B cell (primary cell): ENCODE data around the gene KCTD20. TPM values are rescaled to one million over a fixed set of nuclear protein-coding genes. Genes with fewer than 3 reads are reported as not detected.
A peak's percentile ranks its signal among the peaks of the same experiment; 100 is the strongest.

Source experiments
- ATAC-seq: fragments of 200-7000 bp; cut with Tn5 transposase; one replicate; pipeline ENCODE4 v1.10.0; 2021; ENCODE audit warnings: low read depth, mild to moderate bottlenecking, moderate number of reproducible peaks, moderate library complexity
- CTCF ChIA-PET: fragments of 350-600 bp; sonication (Branson Sonifier 250); formaldehyde crosslinking; loops from one replicate; lab custom pipeline; 2021; ENCODE audit warnings: antibody characterized with exemption, inconsistent platforms; lab: Charles Lee
- POLR2A ChIA-PET: fragments of 350-600 bp; sonication (Branson Sonifier 250); formaldehyde crosslinking; loops from one replicate; lab custom pipeline; 2021; ENCODE audit warnings: antibody characterized with exemption; lab: Charles Lee
- DNase-seq: peaks from one replicate; pipeline ENCODE4 v3.0.0; 2013
- H2AFZ ChIP-seq: 2 replicates; pipeline ENCODE4 v1.6.1; 2012; ENCODE audit warnings: mild to moderate bottlenecking, low read depth, low read length; ENCODE audit not compliant: insufficient read depth, poor library complexity, severe bottlenecking
- H3K27ac ChIP-seq, 2 donors: 1 replicate in 1 of 2; 2 replicates in 1 of 2; pipeline ENCODE4 v1.5.1; 2012 to 2013; ENCODE audit warnings: low read length in 2 of 2, mild to moderate bottlenecking in 2 of 2, moderate library complexity in 1 of 2
- H3K27me3 ChIP-seq, 4 experiments: fragments of 200-600 bp in 1 of 4; sonication (generic) in 1 of 4; replicated peaks in 1 of 4; 1 replicate in 2 of 4; 2 replicates in 2 of 4; pipeline versions ENCODE4 v1.6.1 to v1.7.0; 2013 to 2016; ENCODE audit warnings: low read length in 3 of 4, mild to moderate bottlenecking in 2 of 4, mixed read lengths in 1 of 4, moderate library complexity in 1 of 4; ENCODE audit not compliant: insufficient read depth in 4 of 4, control insufficient read depth in 3 of 4; ENCODE audit errors: control extremely low read depth in 1 of 4
- H3K36me3 ChIP-seq, 2 experiments: replicated peaks in 1 of 2; 1 replicate in 1 of 2; 2 replicates in 1 of 2; pipeline versions ENCODE4 v1.6.1 to v1.7.1; 2013; ENCODE audit warnings: low read length in 1 of 2; ENCODE audit not compliant: insufficient read depth in 2 of 2, control insufficient read depth in 1 of 2; ENCODE audit errors: control extremely low read depth in 1 of 2, extremely low read depth in 1 of 2
- H3K4me1 ChIP-seq, 2 donors: fragments of 200-600 bp in 1 of 2; sonication (generic) in 1 of 2; 1 replicate in 1 of 2; 2 replicates in 1 of 2; pipeline versions ENCODE4 v1.5.1 to v1.6.1; 2013 to 2017; ENCODE audit warnings: low read length in 2 of 2; ENCODE audit not compliant: control insufficient read depth in 2 of 2, insufficient read depth in 2 of 2
- H3K4me2 ChIP-seq: replicated peaks from 2 replicates; pipeline ENCODE3; 2012; ENCODE audit warnings: mild to moderate bottlenecking, low read depth, low read length; ENCODE audit not compliant: poor library complexity, severe bottlenecking
- H3K4me3 ChIP-seq, 5 experiments: fragments of 200-600 bp in 1 of 5; sonication (generic) in 1 of 5; 1 replicate in 3 of 5; 2 replicates in 2 of 5; pipeline versions ENCODE4 v1.5.1 to v1.7.0; 2011 to 2016; ENCODE audit warnings: low read length in 4 of 5, mild to moderate bottlenecking in 4 of 5, low read depth in 2 of 5, control low read depth in 1 of 5, moderate library complexity in 1 of 5; ENCODE audit not compliant: insufficient read depth in 1 of 5; ENCODE audit errors: control extremely low read depth in 1 of 5, extremely low read depth in 1 of 5
- H3K79me2 ChIP-seq: fragments of 200-600 bp; sonication (generic); one replicate; pipeline ENCODE4 v1.6.0; 2016; ENCODE audit warnings: low read length; ENCODE audit not compliant: control insufficient read depth, insufficient read depth
- H3K9ac ChIP-seq: fragments of 200-600 bp; sonication (generic); 2 replicates; pipeline ENCODE4 v1.6.1; 2017; ENCODE audit warnings: mild to moderate bottlenecking, low read length, moderate library complexity
- H3K9me3 ChIP-seq, 3 donors: one replicate each; pipeline versions ENCODE4 v1.6.1 to v1.7.1; 2013; ENCODE audit warnings: low read length in 2 of 3; ENCODE audit not compliant: control insufficient read depth in 2 of 3, insufficient read depth in 1 of 3; ENCODE audit errors: control extremely low read depth in 1 of 3
- H4K20me1 ChIP-seq: 2 replicates; pipeline ENCODE4 v1.6.0; 2012; ENCODE audit warnings: mild to moderate bottlenecking, low read length; ENCODE audit not compliant: insufficient read depth, control insufficient read depth, poor library complexity, severe bottlenecking
- H3K27ac Mint-ChIP-seq: one replicate; pipeline ENCODE4 v1.8.0; 2021; ENCODE audit warnings: mixed read lengths
- H3K27me3 Mint-ChIP-seq: one replicate; pipeline ENCODE4 v1.8.0; 2021; ENCODE audit warnings: mixed read lengths
- H3K4me1 Mint-ChIP-seq: one replicate; pipeline ENCODE4 v1.8.0; 2021; ENCODE audit warnings: mixed read lengths
- H3K4me3 Mint-ChIP-seq: one replicate; pipeline ENCODE4 v1.8.0; 2021; ENCODE audit warnings: mixed read lengths
- H3K9me3 Mint-ChIP-seq: one replicate; pipeline ENCODE4 v1.8.0; 2022; ENCODE audit warnings: mixed read lengths; ENCODE audit not compliant: insufficient read depth
- EZH2 ChIP-seq: IDR thresholded peaks from 2 replicates; pipeline ENCODE4 v1.6.1; 2012; ENCODE audit warnings: borderline replicate concordance, low read depth, mild to moderate bottlenecking, moderate library complexity, low read length; ENCODE audit not compliant: insufficient read depth, poor library complexity, severe bottlenecking
- WGBS: methylation state at CpG from one replicate; pipeline ENCODE4 v1.1.5; 2013; ENCODE audit warnings: missing lambda C conversion rate; ENCODE audit not compliant: insufficient coverage; 5-methylcytosine and 5-hydroxymethylcytosine counted together
- intact Hi-C: fragments of 100-400 bp; cut with micrococcal nuclease; formaldehyde crosslinking; loops from one replicate; pipeline ENCODE4 v1.10.0; 2022
- polyA plus RNA-seq: library from polyadenylated mRNA; depleted of rRNA; stranded (reverse); fragments of >200 nt; gene quantifications from 2 replicates; pipeline ENCODE4 v1.2.3, GENCODE V29; 2012
- total RNA-seq, 2 donors: library from RNA; stranded (reverse); fragments of 120-200 nt in 1 of 2; gene quantifications; 1 replicate in 1 of 2; 2 replicates in 1 of 2; pipeline versions ENCODE4 v1.2.3 to v1.2.4, GENCODE V29; 2013 to 2022
- TF ChIP-seq, protein P1 (sequence below): fragments of 200-600 bp; IDR thresholded peaks from one replicate; pipeline ENCODE4 v1.8.0; 2022; ENCODE audit warnings: antibody characterized with exemption, mild to moderate bottlenecking

Gene KCTD20
- total and polyA plus RNA-seq, 2 donors (not counting 1 experiment from before 2014, with no cell fraction given): 19.5 to 37.5 TPM

DNA sequence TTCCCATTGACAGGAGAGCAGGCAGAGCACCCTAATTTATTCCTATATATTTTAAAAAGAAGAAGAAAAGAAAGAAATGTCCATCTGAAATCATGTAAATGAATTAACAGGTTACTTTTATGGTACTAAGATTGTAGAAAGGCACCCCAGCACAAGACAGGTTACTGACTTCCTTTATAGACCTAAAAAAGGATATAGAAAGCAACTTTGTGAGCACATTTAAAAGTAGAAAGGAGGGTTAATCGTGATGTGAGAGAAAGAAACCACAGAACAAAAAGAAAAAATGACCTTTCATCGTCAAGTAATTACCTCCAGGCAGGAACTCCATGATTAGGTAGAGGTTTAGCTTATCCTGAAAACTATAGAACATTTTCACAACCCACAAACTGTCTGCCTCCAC, 74.6 kb downstream of the KCTD20 start:
- Histone ChIP-seq H3K4me2 (no peak overlapping the region), H3K9ac (no peak overlapping the region), H2AFZ (no peak overlapping the region), H3K4me1 (no peaks in the 10 kb centered on the region), H3K4me3 (no peak overlapping the region), H3K9me3 (no peaks in the 10 kb centered on the region), H3K27ac (no peak overlapping the region), H4K20me1 (peaks cover 6% of the 10 kb centered on the region), H3K36me3 (peaks cover 1 to 90% of the 10 kb centered on the region in 2 experiments), H3K27me3 (no peaks in the 10 kb centered on the region), H3K79me2 (no peaks in the 10 kb centered on the region)
- no peak overlapping the region for H3K27ac Mint-ChIP-seq
- ATAC-seq (no peak), DNase-seq (no peak)
- TF ChIP-seq, protein P1, sequence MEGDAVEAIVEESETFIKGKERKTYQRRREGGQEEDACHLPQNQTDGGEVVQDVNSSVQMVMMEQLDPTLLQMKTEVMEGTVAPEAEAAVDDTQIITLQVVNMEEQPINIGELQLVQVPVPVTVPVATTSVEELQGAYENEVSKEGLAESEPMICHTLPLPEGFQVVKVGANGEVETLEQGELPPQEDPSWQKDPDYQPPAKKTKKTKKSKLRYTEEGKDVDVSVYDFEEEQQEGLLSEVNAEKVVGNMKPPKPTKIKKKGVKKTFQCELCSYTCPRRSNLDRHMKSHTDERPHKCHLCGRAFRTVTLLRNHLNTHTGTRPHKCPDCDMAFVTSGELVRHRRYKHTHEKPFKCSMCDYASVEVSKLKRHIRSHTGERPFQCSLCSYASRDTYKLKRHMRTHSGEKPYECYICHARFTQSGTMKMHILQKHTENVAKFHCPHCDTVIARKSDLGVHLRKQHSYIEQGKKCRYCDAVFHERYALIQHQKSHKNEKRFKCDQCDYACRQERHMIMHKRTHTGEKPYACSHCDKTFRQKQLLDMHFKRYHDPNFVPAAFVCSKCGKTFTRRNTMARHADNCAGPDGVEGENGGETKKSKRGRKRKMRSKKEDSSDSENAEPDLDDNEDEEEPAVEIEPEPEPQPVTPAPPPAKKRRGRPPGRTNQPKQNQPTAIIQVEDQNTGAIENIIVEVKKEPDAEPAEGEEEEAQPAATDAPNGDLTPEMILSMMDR: no peak
- no peak for TF ChIP-seq EZH2
- no peaks in the 10 kb centered on the region for H3K9me3 Mint-ChIP-seq
- intact Hi-C loops: loop anchor here (10.0 kb wide), 1 partner anchor 93 kb away; no protein-coding TSS in a partner anchor
- WGBS: no CpG with 5 or more reads among the region's 2 CpGs
- no peaks in the 10 kb centered on the region for H3K4me1 Mint-ChIP-seq
- no peaks in the 10 kb centered on the region for H3K27me3 Mint-ChIP-seq
- ChIA-PET CTCF (no interaction called here), POLR2A (interaction anchor here (0.6 kb wide), 1 partner anchor 244 kb away, joined by 4 read pairs; no protein-coding TSS in a partner anchor)
- H3K4me3 Mint-ChIP-seq: no peak overlapping the region

DNA sequence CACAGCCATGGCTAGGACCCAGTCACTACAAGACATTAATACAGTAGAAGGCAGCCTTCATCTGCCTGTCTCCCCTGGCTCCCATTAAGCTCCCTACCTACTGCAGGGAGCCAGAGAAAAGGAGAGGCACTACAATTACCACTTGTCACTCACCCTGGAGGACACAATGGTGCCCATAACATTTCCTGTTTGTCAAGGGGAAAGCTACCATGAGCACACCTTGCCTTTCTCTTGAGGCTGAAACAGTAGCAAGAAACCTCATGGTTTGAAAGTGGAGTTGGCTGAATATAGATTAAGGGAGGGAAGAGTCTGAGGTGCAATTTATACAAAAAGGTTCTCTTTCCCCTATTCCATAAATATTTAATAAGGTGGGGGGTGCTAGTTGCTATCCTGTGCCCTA, 76.6 kb downstream of the KCTD20 start:
- Histone ChIP-seq H4K20me1 (peaks cover 6% of the 10 kb centered on the region), H3K9ac (no peak overlapping the region), H3K27me3 (no peaks in the 10 kb centered on the region), H3K4me3 (no peak overlapping the region), H3K4me1 (no peaks in the 10 kb centered on the region), H3K79me2 (no peaks in the 10 kb centered on the region), H3K9me3 (no peaks in the 10 kb centered on the region), H3K4me2 (no peak overlapping the region), H2AFZ (no peak overlapping the region), H3K36me3 (peaks cover 3 to 92% of the 10 kb centered on the region in 2 experiments), H3K27ac (no peak overlapping the region)
- no peak overlapping the region for H3K4me3 Mint-ChIP-seq
- H3K9me3 Mint-ChIP-seq: no peaks in the 10 kb centered on the region
- no peak for TF ChIP-seq EZH2
- TF ChIP-seq, protein P1: no peak
- no peak for DNase-seq
- intact Hi-C loops: loop anchor here (10.0 kb wide), 1 partner anchor 95 kb away; no protein-coding TSS in a partner anchor
- H3K4me1 Mint-ChIP-seq: no peaks in the 10 kb centered on the region
- no peaks in the 10 kb centered on the region for H3K27me3 Mint-ChIP-seq
- H3K27ac Mint-ChIP-seq: peak overlapping the region; percentile 41
- CTCF ChIA-PET: no interaction called here
- ATAC-seq: no peak
- POLR2A ChIA-PET: interaction anchor here (0.8 kb wide), 1 partner anchor 76 kb away, joined by 3 read pairs; no protein-coding TSS in a partner anchor
